Mammary epithelial cell (primary cell): Measurements from ENCODE around the gene EEF2K.

ENCODE experiments used
- EZH2 ChIP-seq: IDR thresholded peaks from 2 replicates; pipeline ENCODE4 v1.6.1; 2012; ENCODE audit warnings: low read length, inconsistent platforms, borderline replicate concordance
- TF ChIP-seq, protein P1 (sequence below), 2 donors: IDR thresholded peaks in 1 of 2; conservative IDR thresholded peaks in 1 of 2; 2 replicates each; pipeline ENCODE4 v1.5.1; 2011 to 2012; ENCODE audit warnings: inconsistent platforms in 2 of 2, low read length in 2 of 2, mild to moderate bottlenecking in 2 of 2, control low read depth in 1 of 2, low read depth in 1 of 2; ENCODE audit not compliant: insufficient read depth in 1 of 2; ENCODE audit errors: extremely low read depth in 1 of 2

DNA sequence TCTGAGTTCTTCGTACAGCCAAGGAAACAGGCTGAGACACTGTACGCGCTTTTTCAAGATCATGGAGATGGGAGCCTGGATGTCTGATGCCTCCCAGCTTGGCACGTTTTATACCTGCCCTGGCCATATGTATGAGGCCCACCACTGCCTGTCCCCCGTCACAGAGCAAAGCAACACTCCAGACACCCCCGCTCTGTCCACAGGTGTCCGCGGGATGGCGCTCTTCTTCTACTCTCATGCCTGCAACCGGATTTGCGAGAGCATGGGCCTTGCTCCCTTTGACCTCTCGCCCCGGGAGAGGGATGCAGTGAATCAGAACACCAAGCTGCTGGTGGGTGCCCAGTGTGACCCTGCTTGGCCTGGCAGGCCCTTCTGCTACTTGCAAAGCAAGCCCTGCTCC, 51.4 kb downstream of the EEF2K start:
- TF ChIP-seq, protein P1, sequence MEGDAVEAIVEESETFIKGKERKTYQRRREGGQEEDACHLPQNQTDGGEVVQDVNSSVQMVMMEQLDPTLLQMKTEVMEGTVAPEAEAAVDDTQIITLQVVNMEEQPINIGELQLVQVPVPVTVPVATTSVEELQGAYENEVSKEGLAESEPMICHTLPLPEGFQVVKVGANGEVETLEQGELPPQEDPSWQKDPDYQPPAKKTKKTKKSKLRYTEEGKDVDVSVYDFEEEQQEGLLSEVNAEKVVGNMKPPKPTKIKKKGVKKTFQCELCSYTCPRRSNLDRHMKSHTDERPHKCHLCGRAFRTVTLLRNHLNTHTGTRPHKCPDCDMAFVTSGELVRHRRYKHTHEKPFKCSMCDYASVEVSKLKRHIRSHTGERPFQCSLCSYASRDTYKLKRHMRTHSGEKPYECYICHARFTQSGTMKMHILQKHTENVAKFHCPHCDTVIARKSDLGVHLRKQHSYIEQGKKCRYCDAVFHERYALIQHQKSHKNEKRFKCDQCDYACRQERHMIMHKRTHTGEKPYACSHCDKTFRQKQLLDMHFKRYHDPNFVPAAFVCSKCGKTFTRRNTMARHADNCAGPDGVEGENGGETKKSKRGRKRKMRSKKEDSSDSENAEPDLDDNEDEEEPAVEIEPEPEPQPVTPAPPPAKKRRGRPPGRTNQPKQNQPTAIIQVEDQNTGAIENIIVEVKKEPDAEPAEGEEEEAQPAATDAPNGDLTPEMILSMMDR (conservative IDR thresholded peaks at IDR 0.05 in 1 of 2, IDR thresholded peaks at IDR 0.05 in 1 of 2; ENCODE audit: extremely low read depth in 1 of 2, insufficient read depth in 1 of 2, low read depth in 1 of 2, low read length in 2 of 2) = no peak
- no peak for TF ChIP-seq EZH2
